Mesenchymal stem cell (in vitro differentiated cells and primary cell): ENCODE results near the gene SCAF1.

ENCODE experiments used
- DNase-seq: peaks from one replicate; pipeline ENCODE4 v3.0.0-alpha.2; 2013
- H2AFZ ChIP-seq: one replicate; pipeline ENCODE4 v1.6.1; 2013; ENCODE audit warnings: low read depth, mild to moderate bottlenecking, control low read depth, inconsistent platforms, low read length, moderate library complexity
- H2AK5ac ChIP-seq: 2 replicates; pipeline ENCODE4 v1.6.1; 2013; ENCODE audit warnings: low read length, moderate library complexity, mild to moderate bottlenecking, inconsistent platforms; ENCODE audit not compliant: severe bottlenecking
- H2BK120ac ChIP-seq: one replicate; pipeline ENCODE4 v1.6.1; 2013; ENCODE audit warnings: low read depth, mild to moderate bottlenecking, inconsistent platforms, low read length, moderate library complexity
- H2BK12ac ChIP-seq, 2 experiments: one replicate each; pipeline ENCODE4 v1.6.1; 2013; ENCODE audit warnings: inconsistent platforms in 2 of 2, low read length in 2 of 2, mild to moderate bottlenecking in 2 of 2, moderate library complexity in 2 of 2, control low read depth in 1 of 2
- H2BK15ac ChIP-seq: one replicate; pipeline ENCODE4 v1.6.1; 2013; ENCODE audit warnings: mild to moderate bottlenecking, low read depth, inconsistent platforms; ENCODE audit not compliant: poor library complexity, severe bottlenecking
- H2BK5ac ChIP-seq: 2 replicates; pipeline ENCODE4 v1.6.1; 2013; ENCODE audit warnings: low read depth, mild to moderate bottlenecking, low read length, control low read depth, inconsistent platforms; ENCODE audit not compliant: poor library complexity, severe bottlenecking
- H3K14ac ChIP-seq, 2 experiments: one replicate each; pipeline ENCODE4 v1.6.1; 2013; ENCODE audit warnings: inconsistent platforms in 2 of 2, low read length in 2 of 2, control low read depth in 1 of 2, mild to moderate bottlenecking in 1 of 2, moderate library complexity in 1 of 2
- H3K18ac ChIP-seq, 2 experiments: one replicate each; pipeline ENCODE4 v1.6.1; 2013; ENCODE audit warnings: inconsistent platforms in 2 of 2, low read length in 2 of 2, control low read depth in 1 of 2, low read depth in 1 of 2, mild to moderate bottlenecking in 1 of 2
- H3K23ac ChIP-seq, 2 experiments: one replicate each; pipeline ENCODE4 v1.6.1; 2013; ENCODE audit warnings: inconsistent platforms in 2 of 2, low read length in 2 of 2, mild to moderate bottlenecking in 2 of 2, moderate library complexity in 2 of 2, control low read depth in 1 of 2
- H3K27ac ChIP-seq: 2 replicates; pipeline ENCODE4 v1.5.1; 2013; ENCODE audit warnings: mild to moderate bottlenecking, moderate library complexity, low read length, control low read depth, inconsistent platforms; ENCODE audit not compliant: poor library complexity, severe bottlenecking
- H3K27me3 ChIP-seq, 2 experiments: 2 replicates each; pipeline versions ENCODE4 v1.6.1 to v1.7.0; 2013; ENCODE audit warnings: low read length in 2 of 2, mild to moderate bottlenecking in 2 of 2, moderate library complexity in 2 of 2, control low read depth in 1 of 2, inconsistent platforms in 1 of 2; ENCODE audit not compliant: control insufficient read depth in 1 of 2, insufficient read depth in 1 of 2
- H3K36me3 ChIP-seq, 2 experiments: 2 replicates each; pipeline versions ENCODE4 v1.6.1 to v1.7.0; 2013; ENCODE audit warnings: low read length in 2 of 2, control low read depth in 1 of 2, inconsistent platforms in 1 of 2, low read depth in 1 of 2, mild to moderate bottlenecking in 1 of 2; ENCODE audit not compliant: insufficient read depth in 2 of 2, control insufficient read depth in 1 of 2
- H3K4ac ChIP-seq, 2 experiments: one replicate each; pipeline ENCODE4 v1.6.1; 2013; ENCODE audit warnings: inconsistent platforms in 2 of 2, low read length in 2 of 2, mild to moderate bottlenecking in 2 of 2, moderate library complexity in 2 of 2, control low read depth in 1 of 2, low read depth in 1 of 2
- H3K4me1 ChIP-seq: 2 replicates; pipeline ENCODE4 v1.6.1; 2013; ENCODE audit warnings: low read depth, low read length, control low read depth; ENCODE audit not compliant: control insufficient read depth, insufficient read depth
- H3K4me2 ChIP-seq: 2 replicates; pipeline ENCODE4 v1.6.1; 2013; ENCODE audit warnings: low read length, mild to moderate bottlenecking, inconsistent platforms; ENCODE audit not compliant: poor library complexity, severe bottlenecking
- H3K4me3 ChIP-seq, 2 experiments: 2 replicates each; pipeline versions ENCODE4 v1.5.1 to v1.7.0; 2013; ENCODE audit warnings: low read length in 2 of 2, mild to moderate bottlenecking in 2 of 2, control low read depth in 1 of 2, low read depth in 1 of 2; ENCODE audit not compliant: insufficient read depth in 1 of 2
- H3K79me1 ChIP-seq: replicated peaks from 2 replicates; pipeline ENCODE4 v1.6.1; 2013; ENCODE audit warnings: mild to moderate bottlenecking, control low read depth, low read length, inconsistent platforms; ENCODE audit not compliant: poor library complexity, severe bottlenecking
- H3K9ac ChIP-seq: 2 replicates; pipeline ENCODE4 v1.7.0; 2013; ENCODE audit warnings: mild to moderate bottlenecking, low read length, moderate library complexity
- H3K9me3 ChIP-seq: 2 replicates; pipeline ENCODE4 v1.7.0; 2013; ENCODE audit warnings: mild to moderate bottlenecking, low read length; ENCODE audit not compliant: control insufficient read depth
- H4K8ac ChIP-seq: one replicate; pipeline ENCODE4 v1.6.1; 2013; ENCODE audit warnings: inconsistent platforms, mild to moderate bottlenecking, low read length, moderate library complexity
- H4K91ac ChIP-seq: one replicate; pipeline ENCODE4 v1.6.1; 2013; ENCODE audit warnings: mild to moderate bottlenecking, low read length, inconsistent platforms
- WGBS: methylation state at CpG from one replicate; pipeline ENCODE4 v1.1.7; 2013; ENCODE audit warnings: mixed read lengths; 5-methylcytosine and 5-hydroxymethylcytosine counted together

SCAF1 gene

GRCh38 chr19:49602806-49603205, 39.2 kb upstream of the SCAF1 start:
- Histone ChIP-seq H3K36me3 (peaks cover 83 to 86% of the 10 kb centered on the region in 2 experiments), H3K4ac (no peak overlapping the region), H2AK5ac (no peak overlapping the region), H2AFZ (no peak overlapping the region), H2BK15ac (no peak overlapping the region), H3K4me2 (no peak overlapping the region), H3K4me3 (no peak overlapping the region), H3K27ac (no peak overlapping the region), H2BK5ac (no peak overlapping the region), H3K9ac (no peak overlapping the region), H3K18ac (no peak overlapping the region), H3K79me1 (peaks cover 19% of the 10 kb centered on the region), H2BK12ac (no peak overlapping the region), H2BK120ac (no peak overlapping the region), H3K4me1 (peaks cover 3% of the 10 kb centered on the region), H3K27me3 (no peaks in the 10 kb centered on the region), H4K91ac (no peak overlapping the region), H3K23ac (no peak overlapping the region), H3K14ac (no peak overlapping the region), H4K8ac (no peak overlapping the region), H3K9me3 (no peaks in the 10 kb centered on the region)
- WGBS: 95% methylated on average over 2 of the region's 2 CpGs
- DNase-seq: no peak

GRCh38 chr19:49605605-49606004, 36.4 kb upstream of the SCAF1 start:
- no peak overlapping the region for H2BK15ac ChIP-seq
- H3K14ac ChIP-seq: no peak overlapping the region
- H3K4me3 ChIP-seq: no peak overlapping the region
- no peak overlapping the region for H3K23ac ChIP-seq
- H3K27me3 ChIP-seq: no peaks in the 10 kb centered on the region
- peaks cover 80 to 84% of the 10 kb centered on the region in 2 experiments for H3K36me3 ChIP-seq
- no peak overlapping the region for H3K9ac ChIP-seq
- H3K4ac ChIP-seq: no peak overlapping the region
- no peak overlapping the region for H2BK12ac ChIP-seq
- H3K79me1 ChIP-seq: peaks cover 9% of the 10 kb centered on the region
- no peak overlapping the region for H2AK5ac ChIP-seq
- no peak overlapping the region for H3K27ac ChIP-seq
- H3K4me1 ChIP-seq: peaks cover 3% of the 10 kb centered on the region
- no peak overlapping the region for H3K4me2 ChIP-seq
- H3K18ac ChIP-seq: no peak overlapping the region
- H4K8ac ChIP-seq: no peak overlapping the region
- DNase-seq: no peak
- no peak overlapping the region for H4K91ac ChIP-seq
- H2BK120ac ChIP-seq: no peak overlapping the region
- H3K9me3 ChIP-seq: no peaks in the 10 kb centered on the region
- 98% methylated on average over 7 of the region's 7 CpGs for WGBS
- H2AFZ ChIP-seq: no peak overlapping the region
- H2BK5ac ChIP-seq: no peak overlapping the region

- Histone ChIP-seq H3K27me3 (no peaks in the 10 kb centered on the region), H3K27ac (no peak overlapping the region), H3K4ac (no peak overlapping the region), H3K4me3 (no peak overlapping the region), H3K36me3 (peaks cover 48 to 63% of the 10 kb centered on the region in 2 experiments), H2BK12ac (no peak overlapping the region), H3K79me1 (peaks cover 9% of the 10 kb centered on the region), H3K4me2 (no peak overlapping the region), H2BK5ac (no peak overlapping the region), H4K8ac (peak overlapping the region; percentile 32), H4K91ac (no peak overlapping the region), H3K9me3 (no peaks in the 10 kb centered on the region), H3K9ac (no peak overlapping the region), H3K23ac (no peak overlapping the region), H2AK5ac (peak overlapping the region; percentile 8), H3K14ac (no peak overlapping the region), H3K18ac (no peak overlapping the region), H3K4me1 (peaks cover 19% of the 10 kb centered on the region), H2AFZ (no peak overlapping the region), H2BK15ac (no peak overlapping the region), H2BK120ac (no peak overlapping the region)
- 98% methylated on average over 12 of the region's 12 CpGs for WGBS
- DNase-seq: no peak
Measured at GRCh38 chr19:49609499-49610092, 32.4 kb upstream of the SCAF1 start.

- no peak overlapping the region for H3K23ac ChIP-seq
- H2AK5ac ChIP-seq: no peak overlapping the region
- H3K4me1 ChIP-seq: peaks cover 20% of the 10 kb centered on the region
- H3K4me3 ChIP-seq: peak overlapping the region in 1 of 2 experiments; percentile 50
- H3K27ac ChIP-seq: peak overlapping the region; percentile 42
- H2BK120ac ChIP-seq: no peak overlapping the region
- H3K4me2 ChIP-seq: no peak overlapping the region
- no peak overlapping the region for H4K8ac ChIP-seq
- H3K79me1 ChIP-seq: peaks cover 32% of the 10 kb centered on the region
- peak overlapping the region; percentile 66 for H3K9ac ChIP-seq
- peak overlapping the region; percentile 6 to 39 for H3K4ac ChIP-seq
- H2BK15ac ChIP-seq: no peak overlapping the region
- peak overlapping the region; percentile 78 for H4K91ac ChIP-seq
- no peaks in the 10 kb centered on the region for H3K9me3 ChIP-seq
- H3K18ac ChIP-seq: peak overlapping the region in 1 of 2 experiments; percentile 1
- H2AFZ ChIP-seq: no peak overlapping the region
- no peaks in the 10 kb centered on the region for H3K27me3 ChIP-seq
- H3K36me3 ChIP-seq: peaks cover 47 to 67% of the 10 kb centered on the region in 2 experiments
- peak overlapping the region in 1 of 2 experiments; percentile 59 for H2BK12ac ChIP-seq
- DNase-seq: peak; percentile 61
- no peak overlapping the region for H3K14ac ChIP-seq
- 45% methylated on average over 4 of the region's 4 CpGs for WGBS
- H2BK5ac ChIP-seq: no peak overlapping the region
Measured at GRCh38 chr19:49613374-49613773, 28.6 kb upstream of the SCAF1 start.
